A549 (cell line): ENCODE results near the gene TRIM7.

Source experiments
- CTCF ChIP-seq: fragments of >200 bp; sonication (Bioruptor Twin); formaldehyde crosslinking; IDR thresholded peaks from 3 replicates; pipeline ENCODE4 v1.5.1; 2016
- EP300 ChIP-seq, 2 experiments: fragments of >200 bp; sonication (Bioruptor Twin); formaldehyde crosslinking; IDR thresholded peaks; 2 replicates in 1 of 2; 3 replicates in 1 of 2; pipeline ENCODE4 v1.6.1; 2016 to 2017
- HOXB13 ChIP-seq: fragments of 250-450 bp; sonication (Bioruptor Pico); IDR thresholded peaks from 2 replicates; pipeline ENCODE4 v1.5.0; 2020; ENCODE audit warnings: low read depth, mild to moderate bottlenecking, moderate library complexity
- POLR2A ChIP-seq: IDR thresholded peaks from 2 replicates; pipeline ENCODE4 v1.6.1; 2012; ENCODE audit warnings: mild to moderate bottlenecking, low read length
- SMC3 ChIP-seq: fragments of >200 bp; sonication (Bioruptor Twin); formaldehyde crosslinking; IDR thresholded peaks from 3 replicates; pipeline ENCODE4 v1.6.1; 2018; ENCODE audit warnings: inconsistent platforms

- TF ChIP-seq CTCF, result no peak
- TF ChIP-seq SMC3, result no peak
- no peak for TF ChIP-seq HOXB13 (CRISPR knock-in tag)
- TF ChIP-seq EP300 (IDR thresholded peaks at IDR 0.05), result no peak
- no peak for TF ChIP-seq POLR2A
Observed at GRCh38 chr5:181220178-181220515, 15.2 kb upstream of the TRIM7 start.
